NCI-H446 treated with DMSO at 0.1 percent for 48 hours (cell line): Measurements from ENCODE around the gene ROBO2.

Experiments used
- DNase-seq: peaks from one replicate; lab custom pipeline; 2025; lab: John Stamatoyannopoulos, UW

ROBO2 gene

DNA sequence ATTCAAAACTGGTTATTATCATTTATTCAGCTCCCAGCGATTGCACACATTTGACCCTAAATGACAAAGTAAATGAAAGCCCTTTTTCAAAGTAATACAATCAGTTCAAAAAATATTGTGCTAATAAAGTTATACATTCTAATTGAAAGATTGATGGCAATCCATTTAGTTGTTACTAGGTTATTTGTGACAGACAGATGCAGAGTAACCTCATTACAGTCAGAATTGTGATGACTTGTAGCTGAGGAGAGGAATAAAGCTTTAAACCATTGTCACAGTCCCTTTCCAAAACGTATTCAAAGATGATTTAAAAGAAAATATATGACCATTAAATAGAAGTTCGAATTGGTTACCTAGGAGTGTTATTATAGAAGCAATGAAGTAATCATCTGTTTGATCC is 86.1 kb downstream of the ROBO2 start:
- DNase-seq, result no peak

DNA sequence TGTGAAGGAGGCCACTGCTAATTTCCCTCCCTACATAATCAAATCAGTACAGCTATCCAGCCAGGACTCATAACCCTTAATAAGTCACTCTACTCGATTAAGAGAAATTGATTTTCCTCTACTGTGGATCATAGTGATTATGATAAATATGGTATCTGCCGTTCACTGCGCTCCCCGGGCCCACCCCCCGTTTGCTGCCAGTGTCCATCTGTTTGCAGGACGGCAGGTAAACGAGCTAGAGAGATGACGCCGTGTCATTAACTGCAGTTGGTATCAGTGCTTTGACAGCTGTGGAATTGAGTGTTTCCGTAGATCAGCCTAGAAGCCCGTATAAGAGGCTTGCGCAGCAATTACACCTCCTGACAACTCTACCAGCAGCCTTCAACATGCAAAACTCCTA is 94.9 kb downstream of the ROBO2 start:
- DNase-seq, result no peak

DNA sequence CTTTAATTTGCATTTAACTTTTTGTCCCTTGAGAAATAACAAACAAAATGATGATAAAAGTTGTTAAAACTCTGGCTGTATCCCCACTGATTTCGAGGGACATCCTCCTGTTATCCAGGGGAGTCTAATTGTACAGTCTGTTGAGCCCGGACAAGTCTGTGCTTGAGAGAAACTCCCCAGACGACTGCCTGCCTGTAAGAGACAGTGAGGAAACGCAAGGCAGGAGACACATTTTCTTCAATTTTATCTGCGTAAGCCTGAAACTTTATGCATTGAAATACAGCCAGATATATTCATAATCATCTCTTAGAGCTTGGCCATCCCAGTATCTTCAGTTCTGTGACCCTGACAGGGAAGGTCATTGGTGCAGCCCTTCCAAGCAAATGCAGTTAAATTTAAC is 97.7 kb downstream of the ROBO2 start:
- no peak for DNase-seq

DNA sequence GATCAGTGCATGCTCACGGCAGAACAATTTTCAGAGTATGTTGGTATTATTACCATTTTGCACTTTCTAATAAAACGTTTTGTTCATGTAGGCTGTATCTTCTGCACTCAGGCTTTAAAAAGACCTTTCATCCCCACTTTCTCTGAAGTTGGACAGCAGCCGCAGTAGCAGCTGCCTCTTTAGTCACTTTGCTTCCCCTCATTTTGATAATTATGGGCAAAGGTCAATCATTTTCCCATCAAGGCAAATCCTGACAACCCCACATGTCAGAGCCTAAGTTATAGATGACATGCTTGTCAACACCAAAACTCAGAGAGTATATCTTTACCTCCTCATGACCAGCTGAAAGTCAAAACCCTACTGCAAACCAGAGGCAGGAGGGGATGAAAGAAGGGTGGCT is 99.7 kb downstream of the ROBO2 start:
- no peak for DNase-seq

DNA sequence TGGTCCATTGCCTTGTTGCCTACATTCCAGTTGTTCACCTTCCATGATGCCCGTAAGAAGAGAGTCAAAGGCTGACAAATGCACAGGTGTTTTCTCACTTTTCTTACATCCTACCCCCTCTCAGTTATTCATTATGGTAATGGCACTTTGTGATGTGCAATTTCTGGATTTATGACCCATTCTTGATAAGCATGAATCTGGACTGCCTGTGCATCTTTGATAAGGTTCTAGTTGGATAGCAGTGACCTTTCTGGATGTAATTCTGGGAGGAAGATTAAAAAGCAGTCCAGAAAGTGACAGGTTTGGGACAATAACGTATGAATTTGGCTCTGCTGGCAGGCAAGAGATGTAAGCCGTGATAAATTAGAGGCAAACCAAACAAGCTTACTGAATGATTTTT is 101.5 kb downstream of the ROBO2 start:
- no peak for DNase-seq

DNA sequence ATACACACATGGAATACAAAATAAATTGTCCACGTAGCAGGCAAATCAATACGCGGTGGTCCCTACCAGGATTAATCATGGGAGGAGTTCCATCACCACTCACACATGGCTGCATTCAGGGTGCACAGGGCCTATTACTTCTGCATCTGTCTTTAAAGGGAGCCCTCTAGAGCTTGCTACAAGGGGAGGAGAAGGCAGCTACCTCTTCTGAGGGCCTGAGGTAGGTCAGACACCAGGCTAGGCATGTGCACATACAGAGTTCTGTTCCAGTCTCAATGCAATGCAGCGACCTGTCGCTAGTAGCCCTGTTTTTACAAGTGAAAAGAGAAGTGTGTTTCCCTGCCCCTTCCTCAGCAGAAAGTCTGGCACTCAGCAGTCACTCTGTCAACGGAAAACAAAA is 102.7 kb downstream of the ROBO2 start:
- DNase-seq, result no peak

DNA sequence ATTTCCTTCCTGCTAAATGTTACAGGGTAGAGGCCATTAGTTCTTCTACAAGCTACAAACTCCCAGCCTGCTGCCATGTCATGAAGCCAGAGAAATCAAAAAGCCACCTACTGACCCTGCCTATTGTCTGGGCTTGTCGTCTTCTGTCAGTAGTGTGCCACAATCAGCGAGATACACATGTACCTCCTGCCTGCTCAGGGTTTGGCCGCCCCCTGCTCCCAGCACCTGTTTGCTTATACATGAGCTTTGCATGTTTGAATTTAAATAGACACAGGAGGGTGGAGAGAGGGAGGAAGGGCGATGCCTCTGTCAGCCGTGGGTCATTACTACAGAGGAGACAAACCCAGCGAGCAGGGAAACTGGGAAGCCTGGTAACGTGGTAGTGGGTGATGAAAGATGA is 106.1 kb downstream of the ROBO2 start:
- no peak for DNase-seq

DNA sequence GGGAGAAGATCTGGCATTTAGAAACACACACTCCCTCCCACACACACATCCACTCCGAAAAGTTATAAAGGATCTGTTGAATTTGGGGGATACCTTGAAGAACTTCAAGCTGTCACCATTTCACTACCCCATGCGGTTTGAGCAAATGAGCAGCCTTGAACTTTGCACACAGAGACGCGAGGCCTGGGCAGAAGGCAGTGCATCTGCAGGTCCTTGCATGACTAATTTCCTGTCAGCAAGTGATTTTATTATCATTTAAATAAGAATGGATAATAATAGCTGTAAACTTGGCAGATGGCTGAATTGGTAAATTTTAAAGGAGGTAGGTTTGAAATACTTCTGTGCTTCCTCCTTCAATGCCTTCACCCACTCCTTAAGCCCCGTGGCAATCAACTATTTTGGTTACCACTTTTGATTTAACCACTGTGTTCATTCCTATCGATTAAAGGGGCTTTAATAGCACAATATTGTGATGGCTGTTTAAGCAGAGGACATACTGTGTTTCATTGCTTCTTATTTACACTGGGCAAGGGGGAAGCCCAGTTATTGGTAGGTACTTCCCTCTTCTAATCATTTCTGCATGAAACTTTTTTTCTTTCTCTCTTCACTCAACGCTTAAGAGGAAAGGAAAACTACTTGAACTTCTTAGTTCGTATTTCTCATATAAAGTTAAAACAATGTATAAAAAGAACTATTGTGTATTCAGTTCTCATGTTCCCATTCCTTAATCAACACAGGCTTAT is 108.1 kb downstream of the ROBO2 start:
- DNase-seq, result peak; percentile 31

DNA sequence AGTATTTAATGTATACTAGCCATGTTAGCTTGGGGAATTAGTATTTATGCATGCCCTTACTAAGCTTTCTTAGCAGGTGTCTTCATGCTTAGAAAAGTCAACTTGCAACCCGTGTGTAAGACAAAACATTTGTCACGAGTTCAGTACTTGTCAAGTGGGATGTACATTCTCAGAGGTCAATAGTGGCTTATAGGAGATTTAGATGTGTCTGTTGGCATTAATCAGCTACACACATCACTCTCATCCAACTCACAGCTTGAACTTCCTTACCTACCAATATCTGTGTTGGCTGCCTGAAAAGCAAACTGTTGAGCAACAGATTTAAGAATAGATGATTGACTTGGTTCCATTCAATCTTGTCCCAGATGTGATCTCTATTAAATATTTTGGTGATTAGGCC is 109.5 kb downstream of the ROBO2 start:
- DNase-seq, result no peak

DNA sequence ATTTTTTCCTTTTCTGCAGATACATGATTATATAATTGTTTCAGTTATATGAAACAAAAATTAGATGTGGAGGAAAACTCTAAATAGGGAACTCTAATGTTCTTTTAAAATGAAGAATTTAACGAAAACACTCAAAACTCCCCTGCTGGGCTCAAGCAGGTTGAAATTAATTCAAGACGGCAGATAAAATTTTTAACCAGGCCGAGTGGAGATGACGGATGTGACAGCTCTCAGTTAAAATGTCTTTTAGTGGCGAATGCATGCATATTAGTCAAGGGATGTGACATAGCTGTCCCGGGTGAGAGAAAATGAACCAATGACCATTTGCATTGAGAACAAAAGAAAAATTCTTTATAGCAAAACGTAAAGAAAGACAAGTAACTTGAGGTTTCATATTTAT is 110.1 kb downstream of the ROBO2 start:
- peak; percentile 14 for DNase-seq

DNA sequence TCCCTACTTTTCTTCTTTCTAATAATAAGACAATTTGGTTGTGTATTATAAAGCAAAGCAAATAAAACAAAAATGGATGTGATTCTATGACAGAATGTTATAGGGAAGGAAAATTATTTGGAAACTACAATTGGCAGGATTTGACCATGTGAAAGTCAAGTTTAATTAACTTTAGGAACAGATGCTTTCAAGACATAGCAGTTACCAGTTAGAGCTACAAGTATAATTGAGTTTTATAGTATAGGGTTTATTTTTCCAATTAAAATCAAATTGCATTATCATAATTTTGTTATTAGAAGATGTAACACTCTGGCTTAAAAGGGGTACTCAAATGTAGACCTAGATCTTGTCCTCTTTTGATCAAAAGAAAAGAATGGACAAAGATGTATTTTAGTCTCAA is 110.9 kb downstream of the ROBO2 start:
- DNase-seq, result no peak

DNA sequence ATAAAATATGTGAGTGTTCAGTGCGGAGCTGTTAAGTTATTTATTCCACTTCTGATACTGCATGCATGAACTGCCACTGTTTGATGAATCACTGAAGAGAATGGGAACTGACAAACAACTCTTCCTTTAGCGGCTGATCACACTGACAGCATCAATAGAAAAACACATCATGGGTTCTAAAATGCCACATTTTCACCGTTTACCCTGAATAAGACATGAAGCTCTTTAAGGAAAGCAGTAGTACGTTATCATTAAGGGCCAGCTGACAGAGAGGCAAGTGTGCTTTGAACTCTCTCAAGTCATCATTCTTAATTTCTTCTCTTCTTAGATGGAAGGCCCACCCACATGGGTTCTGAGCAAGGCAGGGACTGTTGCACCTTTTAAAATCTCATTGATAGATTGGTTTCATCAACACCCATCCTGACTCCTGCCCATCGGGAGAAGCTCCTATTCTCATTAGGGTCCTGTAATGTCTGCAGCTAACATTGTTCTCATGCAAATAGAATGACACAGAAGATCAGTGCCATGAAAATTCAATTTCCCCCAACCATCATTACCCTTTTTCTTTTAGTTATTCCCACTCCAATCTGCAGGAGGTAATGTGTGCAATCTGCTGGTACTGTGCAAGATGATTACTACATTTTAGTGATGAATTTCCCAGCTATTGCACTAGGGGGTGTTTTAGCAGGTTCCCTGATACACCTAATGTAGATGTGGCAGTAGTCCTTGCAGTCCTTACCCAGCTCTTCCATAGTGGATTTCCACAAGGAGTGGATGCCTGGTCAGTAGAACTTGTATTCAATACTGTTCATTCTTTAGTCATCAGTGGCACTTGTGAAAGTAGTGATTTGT is 119.1 kb downstream of the ROBO2 start:
- no peak for DNase-seq

DNA sequence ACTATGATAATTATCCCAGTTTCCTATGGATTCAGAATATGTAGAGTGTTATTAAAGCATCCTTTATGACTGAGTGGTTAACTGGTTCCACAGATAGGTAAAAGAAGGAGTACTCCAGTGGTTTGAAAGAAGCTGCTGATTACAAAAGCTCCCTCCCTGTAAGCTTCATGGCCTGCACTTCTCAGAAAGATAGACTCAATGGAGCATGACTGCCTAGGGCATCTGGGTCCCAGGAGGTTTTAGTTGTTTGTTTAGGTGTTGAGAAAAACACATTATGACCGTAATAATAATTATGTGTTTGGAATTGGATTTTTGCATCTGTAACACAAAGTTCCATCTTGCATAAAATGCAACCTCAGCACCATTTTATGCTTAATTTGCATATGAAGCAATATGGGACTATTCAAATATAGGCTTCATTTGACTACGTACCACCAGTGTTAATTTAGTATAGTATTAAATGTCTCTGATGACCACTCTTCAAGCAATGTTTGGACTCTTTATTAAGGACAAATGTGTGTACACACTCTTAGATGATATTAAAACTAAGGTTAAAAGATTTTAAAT is 121.1 kb downstream of the ROBO2 start:
- no peak for DNase-seq

DNA sequence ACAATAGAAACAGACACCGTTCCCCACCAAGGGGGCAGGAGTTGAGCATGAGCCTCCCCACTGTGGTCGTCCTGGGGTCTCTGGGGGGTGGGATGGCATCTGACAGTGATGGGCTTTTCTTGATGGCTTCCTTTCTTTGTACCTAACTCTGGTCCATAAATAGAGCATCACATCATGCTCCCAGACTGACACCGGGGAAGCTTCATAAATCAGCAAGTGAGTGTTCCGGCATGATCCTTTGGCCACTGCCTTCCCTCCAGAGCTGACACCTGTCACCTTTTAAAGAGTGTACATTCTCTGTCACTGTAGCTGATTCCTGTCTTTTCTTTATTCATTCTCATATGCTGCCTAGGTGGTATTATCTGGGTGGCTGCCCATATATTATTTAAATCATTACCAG is 129.9 kb downstream of the ROBO2 start:
- no peak for DNase-seq

DNA sequence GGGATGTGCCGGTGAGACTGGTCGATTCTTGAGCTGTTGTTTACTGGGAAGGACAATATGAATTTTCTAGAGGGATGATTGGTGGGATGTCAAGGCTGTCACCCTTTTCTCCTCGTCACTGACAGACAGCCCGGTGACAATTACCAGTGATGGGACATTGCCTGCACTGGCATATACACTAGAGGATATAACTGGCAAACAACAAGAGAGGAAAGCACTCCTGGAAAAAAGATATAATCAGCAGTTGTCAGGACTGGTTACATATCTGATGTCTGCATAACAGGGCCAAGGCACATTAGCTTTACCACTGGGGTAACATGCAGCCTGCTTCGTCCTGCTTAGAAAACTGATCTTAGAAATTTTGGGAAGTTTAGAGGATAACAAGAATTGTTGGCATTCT is 131.1 kb downstream of the ROBO2 start:
- no peak for DNase-seq

DNA sequence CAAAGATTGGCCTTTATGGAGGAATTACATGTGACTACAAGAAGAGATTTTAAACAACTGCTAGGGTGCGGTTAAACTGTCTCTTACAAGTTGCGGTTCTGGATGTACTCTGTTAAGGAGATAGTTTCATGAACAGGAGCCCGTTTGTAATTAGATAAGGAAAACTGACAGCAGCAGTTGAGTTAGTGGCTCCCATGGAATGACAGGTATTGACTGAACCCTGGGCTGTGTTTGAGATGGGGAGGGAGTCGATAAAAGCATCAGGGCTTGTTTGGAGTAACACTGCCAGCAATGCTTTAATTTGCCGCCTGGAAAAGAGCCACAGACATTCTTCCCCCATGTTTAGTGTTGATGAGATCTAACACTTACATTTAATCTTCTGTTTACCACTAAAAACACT is 139.9 kb downstream of the ROBO2 start:
- no peak for DNase-seq

DNA sequence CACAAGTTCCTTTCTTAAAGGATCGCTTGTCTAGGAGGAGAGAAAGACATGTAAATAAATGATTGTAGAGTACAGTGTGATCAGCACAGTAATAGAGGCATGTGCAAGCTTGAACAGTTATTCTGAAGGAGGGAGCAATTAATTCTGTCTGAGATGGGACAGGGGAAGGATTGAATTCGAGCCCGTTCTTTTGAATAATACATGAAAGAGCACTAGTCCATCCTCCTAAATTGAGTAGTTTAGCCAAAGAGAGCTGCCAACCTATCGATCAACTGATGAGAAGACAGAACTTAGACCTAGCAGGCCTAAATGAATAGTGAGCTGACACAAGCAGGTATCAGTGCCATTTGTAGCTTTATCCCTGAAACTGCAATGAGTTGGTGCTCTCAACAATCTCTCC is 142.4 kb downstream of the ROBO2 start:
- no peak for DNase-seq

DNA sequence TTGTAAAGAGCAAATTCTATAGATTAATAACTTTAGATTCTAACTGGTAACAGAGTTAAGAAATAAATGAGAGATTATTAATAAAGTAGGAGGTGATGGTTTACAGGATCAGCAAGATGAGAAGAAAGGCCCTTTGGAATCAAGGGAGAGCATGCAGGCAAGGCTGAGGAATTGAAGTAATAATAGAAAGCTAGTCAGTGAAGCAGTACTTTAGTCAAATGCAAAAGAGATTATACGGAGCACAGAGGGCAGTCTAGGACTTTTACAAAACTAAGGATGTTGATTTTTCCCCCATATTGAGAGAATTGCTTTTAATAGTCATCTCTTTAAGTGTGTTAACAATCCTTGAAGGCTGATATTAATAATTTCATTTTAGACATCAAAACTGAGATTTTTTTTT is 146.4 kb downstream of the ROBO2 start:
- DNase-seq, result no peak

DNA sequence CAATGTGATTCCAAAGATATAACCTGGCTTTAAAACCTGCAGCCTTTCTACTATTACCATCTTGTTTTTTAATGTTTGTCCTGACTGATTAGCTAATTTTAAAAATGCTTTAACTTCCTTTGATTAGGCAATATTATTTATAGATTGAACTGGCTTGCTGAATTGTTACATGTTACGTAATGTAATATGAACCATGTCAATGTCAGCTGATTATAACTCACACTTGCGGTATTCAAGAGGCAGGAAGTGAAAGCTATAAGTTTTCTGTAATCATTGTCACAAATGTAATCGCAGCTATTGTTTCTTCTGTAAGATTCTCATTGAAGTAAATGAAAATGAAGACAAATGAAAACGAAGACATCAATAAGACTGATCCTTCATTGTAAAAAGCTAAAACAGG is 146.8 kb downstream of the ROBO2 start:
- no peak for DNase-seq

DNA sequence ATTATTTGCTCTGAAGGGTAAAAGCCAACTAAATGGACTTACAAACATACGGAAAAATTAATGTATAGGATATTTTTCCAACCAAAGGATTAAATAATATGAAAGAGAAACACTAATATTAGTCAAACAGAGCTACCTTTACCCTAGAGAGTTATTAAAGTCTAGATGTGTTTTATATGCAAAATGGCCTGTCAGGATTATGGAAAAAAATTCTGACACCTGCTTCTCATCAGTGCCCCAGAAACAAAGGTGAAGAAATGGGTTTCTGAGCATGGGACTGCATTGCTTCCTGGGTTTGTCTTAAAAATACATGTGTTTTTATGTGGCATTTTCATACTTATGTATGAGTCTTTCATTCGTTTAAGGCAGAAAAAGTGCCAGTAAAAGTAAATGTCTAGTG is 148.3 kb downstream of the ROBO2 start:
- no peak for DNase-seq

DNA sequence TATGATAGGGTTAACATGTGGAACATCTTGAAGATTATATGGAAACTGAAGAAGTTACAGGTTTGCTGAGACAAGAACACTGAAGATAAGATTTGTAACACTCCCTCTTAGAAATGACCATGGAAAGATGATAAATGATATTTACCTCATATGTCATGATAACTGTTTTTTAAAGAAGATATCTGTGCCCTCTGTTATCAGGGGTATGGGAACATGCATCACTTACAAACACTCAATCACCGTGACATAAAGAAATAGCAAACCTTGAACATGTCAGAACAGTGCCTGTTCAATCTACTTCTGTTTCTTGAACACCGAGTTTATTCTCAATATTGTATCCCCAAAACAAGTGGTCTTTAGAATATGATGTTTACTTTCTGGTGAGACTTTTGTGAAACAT is 149.4 kb downstream of the ROBO2 start:
- DNase-seq, result no peak

DNA sequence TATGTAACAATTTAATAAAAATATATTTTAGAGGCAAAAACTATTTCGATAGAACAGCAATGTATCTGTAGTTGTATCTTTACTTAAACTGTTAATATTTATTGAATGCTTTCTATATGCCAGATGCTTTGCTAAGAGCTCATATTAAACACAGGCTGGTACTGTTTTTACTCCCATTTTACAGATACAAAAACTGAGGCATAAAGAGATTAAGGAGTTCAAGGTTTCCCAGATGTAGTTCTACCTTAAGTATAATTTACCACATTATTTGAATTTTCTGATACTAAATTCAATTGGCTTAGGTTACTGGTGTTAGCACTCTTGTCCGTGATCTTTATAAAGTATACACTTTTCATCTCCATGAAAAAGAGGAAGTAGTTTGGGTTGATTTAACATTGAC is 149.8 kb downstream of the ROBO2 start:
- no peak for DNase-seq

DNA sequence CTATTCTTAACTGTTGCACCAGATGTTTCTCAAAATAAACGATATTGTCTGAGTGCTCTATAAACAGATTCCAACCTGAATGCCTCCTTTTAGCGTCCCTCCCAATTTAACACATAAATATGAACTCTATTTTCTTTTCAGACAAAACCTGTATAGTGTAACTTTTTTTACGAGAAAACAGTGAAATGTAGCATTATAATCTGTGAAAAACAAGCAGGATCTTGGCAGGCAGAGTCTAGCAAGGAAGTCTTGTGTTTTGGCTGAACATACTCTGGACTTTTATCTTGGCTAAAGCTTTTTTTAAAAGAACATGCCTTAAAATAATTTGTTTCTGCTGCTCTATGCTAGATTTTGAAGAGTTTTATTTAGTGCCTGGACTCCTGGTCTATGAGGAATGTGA is 150.5 kb downstream of the ROBO2 start:
- DNase-seq, result no peak
